ENCODE data around the gene CYP4F3.

The CYP4F3 gene

GRCh38 chr19:15635016-15635805, 5.5 kb upstream of the CYP4F3 start:
- H3K4me3 ChIP-seq (ENCODE audit: low read depth, low read length), result no peak overlapping the region
- no peak for TF ChIP-seq MAX (IDR thresholded peaks at IDR 0.05; ENCODE audit: low read depth, low read length)
- no peak for TF ChIP-seq POLR2A (IDR thresholded peaks at IDR 0.05; ENCODE audit: extremely low read depth, insufficient read length)
- TF ChIP-seq CTCF (IDR thresholded peaks at IDR 0.05; ENCODE audit: low read depth, low read length), result no peak
- TF ChIP-seq MYC (IDR thresholded peaks at IDR 0.05; ENCODE audit: low read depth, low read length), result no peak
- DNase-seq (ENCODE audit: low read depth), result peak; percentile 30

- no peak for DNase-seq (ENCODE audit: low read depth)
- no peak overlapping the region for H3K4me3 ChIP-seq (ENCODE audit: low read depth, low read length)
- TF ChIP-seq POLR2A (IDR thresholded peaks at IDR 0.05; ENCODE audit: extremely low read depth, insufficient read length) (no peak), MAX (IDR thresholded peaks at IDR 0.05; ENCODE audit: low read depth, low read length) (no peak), CTCF (IDR thresholded peaks at IDR 0.05; ENCODE audit: low read depth, low read length) (no peak), MYC (IDR thresholded peaks at IDR 0.05; ENCODE audit: low read depth, low read length) (no peak)
These were observed 4.7 kb upstream of the CYP4F3 start for GRCh38 chr19:15636026-15636425.

GRCh38 chr19:15639596-15639995, 1.1 kb upstream of the CYP4F3 start:
- no peak for DNase-seq (ENCODE audit: low read depth)
- no peak for TF ChIP-seq MYC (IDR thresholded peaks at IDR 0.05; ENCODE audit: low read depth, low read length)
- TF ChIP-seq POLR2A (IDR thresholded peaks at IDR 0.05; ENCODE audit: extremely low read depth, insufficient read length), result no peak
- no peak for TF ChIP-seq MAX (IDR thresholded peaks at IDR 0.05; ENCODE audit: low read depth, low read length)
- no peak overlapping the region for H3K4me3 ChIP-seq (ENCODE audit: low read depth, low read length)

- no peak for TF ChIP-seq MYC (IDR thresholded peaks at IDR 0.05; ENCODE audit: low read depth, low read length)
- TF ChIP-seq CTCF (IDR thresholded peaks at IDR 0.05; ENCODE audit: low read depth, low read length), result no peak
- TF ChIP-seq POLR2A (IDR thresholded peaks at IDR 0.05; ENCODE audit: extremely low read depth, insufficient read length), result no peak
- TF ChIP-seq MAX (IDR thresholded peaks at IDR 0.05; ENCODE audit: low read depth, low read length), result no peak
- H3K4me3 ChIP-seq (ENCODE audit: low read depth, low read length), result no peak overlapping the region
- peak; percentile 17 for DNase-seq (ENCODE audit: low read depth)
These were observed 354 bp downstream of the CYP4F3 start for GRCh38 chr19:15640904-15641597.

- DNase-seq (ENCODE audit: low read depth), result peak; percentile 86
- TF ChIP-seq MAX (IDR thresholded peaks at IDR 0.05; ENCODE audit: low read depth, low read length) (peak; percentile 32; the same call in 1 of the 2 replicates), POLR2A (IDR thresholded peaks at IDR 0.05; ENCODE audit: extremely low read depth, insufficient read length) (no peak), CTCF (IDR thresholded peaks at IDR 0.05; ENCODE audit: low read depth, low read length) (no peak), MYC (IDR thresholded peaks at IDR 0.05; ENCODE audit: low read depth, low read length) (peak; percentile 26)
- H3K4me3 ChIP-seq (ENCODE audit: low read depth, low read length), result no peak overlapping the region
These were observed 1.3 kb downstream of the CYP4F3 start for GRCh38 chr19:15641901-15642491.

All from NB4 (cell line).